Suppressor macrophage (primary cell): ENCODE results near the gene ATP5PD.
A peak's percentile ranks its signal among the peaks of the same experiment; 100 is the strongest.

Source experiments
- DNase-seq, 4 experiments: peaks; one replicate each; pipeline ENCODE4 v3.0.0-alpha.2; 2020 to 2022
- total RNA-seq, 17 experiments: gene quantifications; one replicate each; lab custom pipeline; 2026; ENCODE audit warnings: mixed read lengths in 6 of 17, inconsistent platforms in 3 of 17; lab: John Stamatoyannopoulos, UW

Gene ATP5PD
- total RNA-seq, result 56.1 to 143 (median 106) reads per million in 17 experiments

DNA sequence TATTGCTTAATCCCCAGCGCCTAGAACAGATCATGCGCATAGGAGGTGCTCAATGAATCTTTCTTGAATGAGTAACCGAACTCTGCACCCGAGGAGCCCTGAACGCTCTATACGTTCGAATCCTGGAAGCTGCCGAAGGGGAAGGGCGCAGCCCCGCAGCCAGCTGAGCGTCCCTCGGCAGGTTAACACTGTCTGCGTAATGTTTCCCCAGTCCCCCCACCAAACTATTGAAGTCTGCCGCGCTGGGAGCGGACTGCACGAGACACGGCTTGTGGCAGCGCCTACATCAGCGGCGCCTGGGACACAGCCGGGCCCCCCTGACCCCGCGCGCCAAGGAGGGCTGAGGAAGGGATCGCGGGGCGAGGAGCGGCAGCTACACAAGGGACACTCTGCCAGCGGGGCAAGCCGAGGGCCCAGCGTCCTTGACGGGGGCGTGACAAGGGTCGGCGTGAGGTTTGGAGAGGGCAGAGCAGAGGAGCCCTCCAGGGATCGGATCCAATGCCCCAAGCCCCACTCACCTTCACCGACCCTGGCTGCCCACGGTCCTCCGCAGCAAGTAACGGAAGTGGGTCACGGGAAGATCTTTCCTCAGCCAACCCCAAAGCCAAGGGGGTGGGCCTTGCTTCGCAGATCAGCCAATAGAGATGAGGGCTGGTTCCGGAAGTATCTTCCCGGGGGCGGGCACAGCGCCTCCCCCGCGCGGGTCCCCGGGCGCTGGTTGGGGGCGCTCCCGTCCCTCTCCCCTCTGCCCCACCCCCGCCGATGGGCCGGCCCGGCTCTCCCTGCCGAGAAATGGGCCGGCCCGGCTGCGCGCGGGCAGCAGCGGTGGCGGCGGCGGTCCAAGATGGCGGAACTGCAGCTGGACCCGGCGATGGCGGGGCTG is at the start of gene ATP5PD, which contains the start of gene KCTD2:
Gene ATP5PD, minus strand, starts transcription at position 563 of the 883 bp plus-strand sequence. CDS start 4,319 bp downstream, outside the sequence.
Gene KCTD2, plus strand, starts transcription at position 819 of the 883 bp plus-strand sequence. Its CDS starts 26 bp downstream, at position 845.
- peak; percentile 97 to 99 (median 98) for DNase-seq

DNA sequence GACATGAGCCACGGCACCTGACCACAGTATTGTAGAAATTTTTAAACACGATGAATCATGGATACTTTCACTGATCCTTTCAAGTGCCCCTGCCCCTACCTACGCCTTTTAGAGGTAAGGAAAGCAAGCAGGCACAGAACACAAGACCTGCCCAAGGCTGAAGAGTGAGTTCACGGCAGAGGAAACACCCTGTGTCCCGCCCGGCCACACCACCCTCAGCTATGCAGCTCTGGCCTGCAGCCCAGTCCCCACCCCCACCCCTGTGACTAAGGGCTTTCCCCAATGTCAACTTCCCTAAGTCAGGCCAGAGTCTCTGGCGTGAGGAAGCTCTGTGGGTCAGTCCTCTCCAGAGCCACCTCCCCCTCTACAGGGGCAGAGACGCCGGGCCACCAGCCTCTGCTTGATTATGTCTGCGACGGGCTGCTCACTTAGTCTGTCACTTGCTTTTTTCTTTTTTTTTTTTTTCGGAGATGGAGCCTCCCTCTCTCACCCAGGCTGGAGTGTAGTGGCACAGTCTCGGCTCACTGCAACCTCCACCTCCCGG is 49.4 kb upstream of the ATP5PD start:
- DNase-seq, result peak; percentile 92 to 96 (median 95)

DNA sequence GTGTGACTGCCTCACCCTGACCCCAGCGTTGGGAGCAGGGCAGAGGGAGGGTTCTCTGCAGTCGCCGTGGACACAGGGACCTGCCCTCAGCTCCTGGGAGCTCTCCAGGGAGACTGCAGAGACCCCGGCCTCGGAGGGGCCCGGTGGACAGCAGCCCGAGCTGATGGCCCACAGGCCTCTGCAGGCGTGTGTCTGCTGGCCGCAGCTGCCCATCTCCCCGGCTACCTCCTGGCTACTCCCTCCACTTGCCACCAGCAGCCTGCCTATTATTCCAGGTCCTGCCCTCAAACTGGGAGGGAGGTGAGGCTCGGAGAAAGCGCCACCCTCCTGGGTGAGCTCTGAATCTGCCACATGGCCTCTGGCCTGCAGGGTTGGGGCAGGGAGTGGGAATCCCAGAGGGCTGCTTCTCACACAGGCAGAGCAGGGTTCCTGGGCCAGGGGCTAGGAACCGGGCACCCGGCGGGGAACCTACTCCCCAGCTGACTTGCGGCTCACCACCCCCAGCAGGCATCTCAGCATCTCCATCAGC is 48.2 kb upstream of the ATP5PD start:
- DNase-seq, result no peak

DNA sequence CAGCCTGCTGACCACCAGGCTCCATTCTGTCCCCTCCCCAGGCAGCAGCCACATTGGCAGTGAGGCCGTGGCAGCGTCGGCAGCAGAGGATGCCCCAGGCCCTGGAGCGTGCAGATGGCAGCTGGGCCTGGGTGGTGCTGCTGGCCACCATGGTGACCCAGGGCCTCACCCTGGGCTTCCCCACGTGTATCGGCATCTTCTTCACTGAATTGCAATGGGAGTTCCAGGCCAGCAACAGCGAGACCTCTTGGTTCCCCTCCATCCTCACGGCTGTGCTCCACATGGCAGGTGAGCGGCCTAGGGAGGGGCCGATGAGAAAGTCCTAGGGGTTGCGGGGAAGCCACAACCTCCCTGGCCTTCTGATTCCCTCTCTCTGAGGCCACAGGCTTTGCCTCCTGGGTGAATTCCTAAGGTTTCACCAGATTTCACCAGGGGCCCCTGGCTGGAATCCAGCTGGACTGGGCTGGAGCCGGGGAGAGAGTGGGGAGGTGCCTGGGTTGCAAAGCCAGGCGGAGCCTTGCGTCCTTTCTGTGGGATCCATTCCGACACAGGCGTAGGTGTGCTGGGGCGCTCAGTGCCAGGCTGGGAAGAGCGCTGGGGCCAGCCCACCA is 46.9 kb upstream of the ATP5PD start:
- no peak for DNase-seq

DNA sequence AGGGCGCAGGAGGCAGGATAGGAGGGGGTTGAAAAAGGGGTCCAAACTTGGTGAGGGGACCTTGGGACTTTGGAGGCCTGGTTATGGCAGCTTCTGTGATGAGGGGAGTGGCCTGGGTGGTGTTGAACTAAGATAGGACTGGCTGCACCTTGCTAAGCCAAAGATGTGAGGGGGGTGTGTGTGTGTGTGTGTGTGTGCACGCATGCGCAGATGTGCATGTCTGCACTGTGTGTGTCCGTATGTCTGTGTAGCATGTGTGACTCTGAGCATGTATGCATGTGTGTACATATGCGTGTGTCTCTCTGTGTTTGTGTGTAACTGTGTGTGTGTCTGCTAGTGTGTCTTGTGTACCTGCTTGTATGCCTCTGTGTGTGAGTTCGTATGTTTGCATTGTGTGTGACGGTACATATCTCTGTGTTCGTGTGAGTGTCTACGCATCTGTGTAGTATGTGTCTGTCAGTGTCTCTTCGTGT is 45.1 kb upstream of the ATP5PD start:
- DNase-seq, result no peak

DNA sequence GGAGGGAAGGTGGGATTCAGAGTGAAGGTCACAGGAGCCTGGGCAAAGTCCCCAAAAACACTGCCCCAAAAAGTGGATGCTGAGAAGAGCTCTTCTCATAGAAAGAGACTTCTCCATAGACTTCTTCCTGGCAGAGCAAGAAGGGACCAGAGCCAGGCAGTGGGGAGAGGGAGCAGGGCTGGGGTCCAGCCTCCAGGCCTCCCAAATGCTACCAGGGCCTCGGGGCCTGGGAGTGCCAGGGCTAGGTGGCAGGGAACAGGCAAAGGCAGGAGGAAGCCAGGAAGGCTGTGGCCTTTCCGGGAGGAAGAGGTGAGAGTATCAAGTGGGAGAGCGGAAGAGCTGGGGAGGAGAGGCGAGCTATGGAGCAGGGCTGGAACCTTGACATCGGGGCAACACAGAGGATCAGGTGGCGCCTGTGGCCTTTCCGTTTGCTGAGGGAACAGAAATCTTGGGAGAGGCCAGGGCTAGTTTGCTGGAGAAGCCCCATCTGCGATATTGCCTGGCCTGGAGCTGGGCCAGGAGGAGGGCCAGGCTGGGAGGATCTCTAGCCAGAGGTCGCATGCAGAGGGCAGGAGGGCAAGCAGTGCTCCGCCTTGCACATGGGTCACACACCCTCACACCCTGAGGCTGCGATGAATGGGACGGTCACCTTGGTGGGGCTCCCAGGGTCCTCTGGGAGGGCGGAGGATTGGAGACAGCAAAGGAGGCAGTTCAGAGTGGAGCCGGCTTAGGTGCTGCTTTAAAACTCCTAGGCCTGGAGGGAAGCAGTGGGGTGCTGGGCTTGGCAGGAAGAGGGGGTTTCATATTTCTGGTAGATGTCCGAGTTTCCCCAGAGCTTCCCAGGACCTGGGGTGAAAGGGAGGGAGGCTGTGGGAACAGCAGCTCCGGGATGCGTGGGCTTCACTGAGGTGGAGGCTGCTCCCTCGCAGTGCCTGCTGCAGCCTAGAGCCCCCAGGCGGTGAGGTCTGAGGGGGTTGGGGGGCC is 44.4 kb upstream of the ATP5PD start:
- DNase-seq, result no peak

DNA sequence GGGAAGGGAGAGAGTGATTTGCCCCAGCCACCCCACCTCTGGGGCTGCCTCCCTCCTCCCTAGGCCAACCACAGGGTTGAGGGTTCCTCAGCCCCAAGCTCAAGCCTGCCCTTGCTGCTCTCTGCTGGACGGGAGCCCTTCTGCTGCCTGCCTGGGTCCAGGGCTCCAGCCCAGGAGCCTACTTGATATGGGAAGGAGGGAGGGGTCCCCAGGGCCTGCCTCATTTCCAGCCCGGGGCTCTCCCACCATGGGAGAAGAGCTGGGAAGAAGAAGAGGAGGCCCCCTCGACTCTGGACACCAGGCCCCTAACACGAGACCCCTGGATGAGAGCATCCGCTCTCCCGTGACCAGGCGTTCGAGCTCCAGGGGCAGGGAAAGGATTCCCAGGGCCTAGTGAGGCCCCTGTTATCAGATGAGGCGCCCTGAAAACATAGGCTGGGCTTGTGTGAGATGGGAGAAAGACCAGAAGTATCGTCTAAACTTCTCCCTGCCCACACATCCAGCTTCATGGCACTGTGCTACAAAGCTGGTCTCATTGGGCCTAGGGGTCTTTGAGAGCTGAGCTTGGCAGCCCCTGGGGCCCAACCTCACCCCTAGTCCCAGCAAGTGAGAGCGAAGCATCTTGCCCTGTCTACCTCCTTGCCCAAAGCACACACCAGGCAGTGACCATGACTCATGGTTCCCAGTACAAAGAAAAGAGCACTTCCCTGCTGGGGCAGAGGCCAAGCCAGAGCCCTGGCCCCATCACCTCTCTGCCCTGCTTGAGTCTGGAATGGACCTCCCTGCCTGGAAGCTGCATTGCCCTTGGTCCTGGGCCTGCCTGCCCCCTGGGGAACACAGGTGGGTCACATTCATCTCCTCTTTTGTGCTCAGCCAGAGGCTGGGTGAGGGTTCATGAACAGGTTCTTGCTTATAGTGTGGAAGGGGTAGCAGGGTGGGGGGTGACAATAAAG is 42.0 kb upstream of the ATP5PD start:
- peak; percentile 70 to 81 (median 80) for DNase-seq

DNA sequence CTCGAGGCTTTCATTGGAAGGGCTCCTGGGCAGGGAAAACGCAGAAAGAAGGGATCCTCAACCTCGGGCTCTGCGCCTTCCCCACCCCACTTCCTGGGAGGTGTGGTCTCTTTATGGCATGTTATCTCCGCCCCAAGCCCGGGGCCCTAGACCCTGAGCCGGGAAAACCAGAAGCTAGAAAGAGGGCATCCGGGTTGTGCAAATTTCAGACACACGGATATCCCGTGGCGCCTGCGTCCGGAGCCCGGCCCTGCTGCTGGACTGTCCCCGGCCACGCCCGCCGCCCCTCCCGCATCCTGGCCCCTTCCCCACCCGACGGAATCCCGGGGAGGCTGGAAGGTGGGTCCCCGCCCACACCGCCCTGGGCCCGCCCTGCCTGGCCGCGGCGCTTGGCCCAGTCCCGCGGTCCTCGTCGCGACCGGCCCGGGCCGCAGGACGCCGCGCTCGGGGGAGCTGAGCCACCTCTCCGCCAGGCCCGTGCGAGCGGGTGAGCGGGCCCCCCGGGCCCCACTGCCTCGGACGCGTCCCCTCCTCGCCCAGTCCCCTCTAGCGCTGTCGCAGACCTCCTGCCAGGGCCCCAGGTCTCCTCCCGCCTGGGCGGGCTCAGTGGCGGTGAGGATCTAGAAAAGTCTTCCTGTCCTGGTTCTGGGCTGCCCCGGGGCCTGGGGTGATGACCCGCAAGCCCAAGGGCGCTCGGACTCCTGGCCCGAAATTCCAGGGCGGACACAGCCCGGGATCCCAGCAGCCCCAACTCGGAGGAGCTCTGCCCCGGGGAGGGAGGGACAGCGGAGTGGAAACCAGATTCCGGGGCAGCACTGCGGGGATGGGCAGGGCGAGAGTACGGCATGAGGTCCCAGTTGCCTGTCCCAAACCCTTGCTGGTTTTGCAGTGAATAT is 41.0 kb upstream of the ATP5PD start, which contains the start of gene SLC16A5:
Gene SLC16A5, plus strand, starts transcription at position 397 of the 896 bp plus-strand sequence. CDS start 5,683 bp downstream, outside the sequence.
- DNase-seq, result peak; percentile 88 to 96 (median 93)

DNA sequence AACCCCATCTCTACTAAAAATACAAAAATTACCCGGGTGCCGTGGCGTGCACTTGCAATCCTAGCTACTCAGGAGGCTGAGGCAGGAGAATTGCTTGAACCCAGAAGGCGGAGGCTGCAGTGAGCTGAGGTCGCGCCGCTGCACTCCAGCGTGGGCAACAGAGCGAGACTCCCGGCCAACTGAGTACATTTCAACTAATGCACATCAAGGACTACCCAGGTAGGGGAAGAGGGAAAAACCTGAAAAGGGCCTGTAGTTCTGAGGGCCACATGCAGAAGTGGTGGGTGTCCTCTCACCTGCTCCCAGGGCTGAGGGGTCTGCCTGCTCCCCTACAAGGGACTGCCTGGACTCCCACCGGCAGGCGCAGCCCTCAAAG is 40.4 kb upstream of the ATP5PD start:
- DNase-seq, result no peak

DNA sequence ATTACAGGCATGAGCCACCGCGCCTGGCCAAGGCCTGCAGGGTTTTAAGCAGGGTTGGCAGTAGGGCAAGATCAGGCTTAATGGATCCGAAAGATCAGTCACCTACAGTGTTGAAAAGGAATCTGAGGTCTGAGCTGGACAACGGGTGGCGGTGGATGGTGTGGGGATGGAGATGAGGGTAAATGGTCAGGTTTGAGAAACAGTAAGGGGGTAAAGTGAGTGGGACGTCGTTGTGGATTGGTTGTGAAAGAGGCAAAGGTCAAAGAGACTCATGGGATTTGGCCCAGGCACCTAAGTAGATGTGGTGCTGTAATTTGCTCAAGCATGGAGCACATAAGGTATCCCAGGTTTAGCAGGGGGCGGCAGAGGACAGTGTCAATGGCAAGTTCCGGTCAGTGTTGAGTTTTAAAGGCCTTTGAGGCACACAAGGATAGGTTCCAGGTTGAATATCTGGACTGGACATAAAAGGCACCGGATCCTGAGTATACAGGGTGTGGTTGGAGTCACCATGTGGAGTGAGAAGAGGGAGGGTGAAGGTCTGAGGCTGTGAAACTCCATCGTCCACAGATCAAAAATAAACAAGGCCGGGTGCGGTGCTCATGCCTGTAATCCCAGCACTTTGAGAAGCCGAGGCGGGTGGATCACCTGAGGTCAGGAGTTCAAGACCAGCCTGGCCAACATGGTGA is 39.9 kb upstream of the ATP5PD start:
- DNase-seq, result no peak

DNA sequence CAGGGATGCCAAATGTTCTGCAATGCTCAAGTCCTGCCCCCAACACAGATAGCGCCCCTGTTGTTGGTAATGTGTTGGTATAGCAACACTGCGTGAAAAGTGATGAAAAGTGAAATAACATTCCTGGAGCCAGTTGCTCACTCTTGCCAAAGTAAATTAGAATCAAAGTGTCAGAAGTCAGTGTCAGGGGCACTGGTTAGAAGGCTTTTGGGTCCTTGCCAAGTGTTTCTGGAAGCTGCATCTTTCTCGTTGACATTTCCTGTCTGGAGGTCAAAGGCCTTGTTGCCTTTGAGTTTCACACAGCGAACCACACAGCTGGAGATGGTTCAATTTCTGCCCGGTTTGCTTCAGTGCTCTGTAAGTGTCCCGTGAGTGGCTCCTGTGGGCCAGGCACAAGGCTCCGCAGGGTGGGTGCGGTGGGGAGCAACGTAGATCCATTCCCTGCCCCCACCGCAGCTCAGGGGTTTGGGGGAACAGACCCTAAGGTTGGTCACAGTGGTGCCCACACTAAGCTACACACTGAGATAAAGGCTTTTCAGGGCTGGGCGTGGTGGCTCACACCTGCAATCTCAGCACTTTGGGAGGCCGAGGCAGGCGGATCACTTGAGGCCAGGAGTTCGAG is 37.4 kb upstream of the ATP5PD start:
- DNase-seq, result no peak

DNA sequence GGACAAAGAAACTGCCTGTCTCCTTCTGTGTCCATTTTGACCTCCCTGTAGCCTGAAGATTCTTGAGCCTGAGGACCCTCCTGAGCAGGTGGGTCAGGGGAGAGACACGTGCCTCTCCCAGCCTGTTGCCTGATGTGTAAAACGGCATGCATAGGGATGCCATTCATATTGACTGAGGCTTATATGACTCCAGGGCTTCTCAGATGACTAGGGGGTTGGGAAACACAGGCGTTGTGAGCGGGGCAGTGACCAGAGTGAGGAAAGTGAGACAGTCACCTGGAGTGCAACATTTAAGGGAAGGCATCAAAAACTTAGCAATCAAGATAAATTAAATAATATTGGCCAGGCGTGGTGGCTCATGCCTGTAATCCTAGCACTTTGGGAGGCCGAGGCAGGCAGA is 35.9 kb upstream of the ATP5PD start:
- DNase-seq, result no peak

DNA sequence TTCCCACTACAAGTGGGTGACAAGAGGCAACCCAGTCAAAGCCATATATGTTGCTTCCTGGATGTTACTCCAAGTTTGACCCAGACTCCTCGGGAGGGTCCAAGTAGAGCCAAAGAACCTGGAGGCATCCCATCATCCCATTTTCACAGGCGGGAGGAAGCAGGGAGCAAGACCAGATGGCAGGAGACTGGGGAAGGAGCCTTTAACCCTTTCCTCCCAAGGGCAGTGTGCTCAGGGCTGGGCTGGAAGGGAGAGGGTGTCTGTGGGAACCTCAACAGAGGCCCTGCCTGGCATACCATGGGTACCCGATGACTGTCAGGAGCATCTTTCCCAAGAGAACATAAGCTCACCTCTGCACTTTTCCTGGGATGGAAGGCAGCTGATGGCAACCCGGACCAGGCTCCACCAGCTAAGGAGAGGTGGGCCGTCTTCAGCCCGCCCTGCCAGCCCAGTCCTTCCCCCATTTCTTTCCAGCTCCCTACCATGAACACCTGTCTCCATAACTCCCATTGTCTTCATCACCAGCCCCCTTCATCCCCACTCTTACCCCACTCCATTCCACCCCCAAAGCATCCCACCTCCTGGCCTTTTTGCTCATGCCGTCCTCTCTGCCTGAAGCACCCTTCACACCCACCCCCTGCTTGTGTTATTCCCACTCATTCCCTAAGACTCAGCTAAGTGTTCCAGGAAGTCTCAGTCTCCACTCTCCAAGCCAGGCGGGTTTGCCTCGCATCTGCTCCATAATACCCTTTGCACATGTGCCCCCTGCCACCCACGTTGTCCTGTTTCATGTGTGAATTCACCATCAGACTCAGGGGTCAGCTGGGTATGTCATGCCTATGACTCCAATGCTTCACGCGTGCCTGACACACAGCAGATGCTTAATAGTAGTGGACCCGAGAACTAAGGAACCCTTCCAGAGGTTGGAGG is 35.1 kb upstream of the ATP5PD start:
- no peak for DNase-seq

DNA sequence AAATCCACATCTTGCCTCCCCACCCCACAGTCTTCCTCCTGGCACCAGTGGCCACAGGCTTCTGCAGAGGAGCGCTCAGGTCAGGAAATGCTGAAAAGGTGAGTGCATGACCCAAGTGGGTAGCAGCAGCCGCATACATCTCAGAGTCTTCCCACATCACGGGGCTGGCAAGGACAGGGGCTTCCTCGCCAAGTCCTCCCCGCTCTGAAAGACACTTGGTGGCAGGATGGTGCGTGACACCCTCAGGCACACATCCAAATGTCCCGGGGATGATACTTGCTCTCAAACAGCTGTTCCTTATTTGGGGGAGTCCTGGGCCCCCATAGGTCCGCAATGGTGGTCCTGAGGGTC is 32.2 kb upstream of the ATP5PD start:
- no peak for DNase-seq

DNA sequence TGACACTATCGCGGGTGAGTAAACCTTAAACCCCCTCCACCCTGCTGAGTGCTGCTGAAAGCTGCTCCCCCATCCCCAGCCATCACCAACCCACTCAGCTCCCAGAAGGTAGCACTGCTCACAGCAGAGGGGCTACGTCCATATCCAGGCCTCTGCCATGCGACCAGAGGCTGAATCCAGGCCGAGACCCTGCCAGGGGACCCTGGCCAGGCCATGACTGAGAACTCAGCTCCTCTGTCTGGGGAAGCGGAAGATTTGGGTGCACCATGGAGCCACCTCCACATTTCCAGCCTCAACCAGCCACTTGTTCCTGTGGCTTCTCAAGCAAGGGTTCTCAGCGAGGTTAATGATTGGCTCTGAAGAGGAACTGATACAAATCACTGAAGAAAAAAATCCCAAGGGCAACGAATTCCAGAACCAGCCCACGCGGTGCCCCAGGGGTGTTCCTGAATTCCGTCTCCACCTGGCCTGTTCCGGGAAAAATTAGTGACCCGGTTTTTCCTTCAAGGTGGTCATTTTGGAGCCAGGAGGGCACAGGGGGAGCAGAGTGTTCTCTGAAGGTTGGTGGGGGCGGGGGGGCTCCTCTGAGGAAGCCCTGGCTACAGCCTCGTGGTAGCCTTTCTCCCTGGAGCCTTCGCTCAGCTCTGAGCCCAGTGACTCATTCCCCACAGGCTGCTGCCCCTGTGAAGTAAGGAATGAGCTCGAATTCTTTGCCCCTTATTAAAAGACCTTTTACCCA is 31.7 kb upstream of the ATP5PD start:
- peak; percentile 49 to 71 (median 64) for DNase-seq
